Activated naive CD4-positive, alpha-beta T cell treated with anti-CD3 and anti-CD28 coated beads, Interleukin-2, amount 10 ng/mL, durations not matched to agents 5 hours and 36 hours (primary cell): ENCODE measurements around the gene PDZK1IP1. TPM values are rescaled to one million over a fixed set of nuclear protein-coding genes. Genes with fewer than 3 reads are reported as not detected.

ENCODE experiments used
- total RNA-seq, 2 experiments: library from RNA; stranded (reverse); gene quantifications; one replicate each; pipeline ENCODE4 v1.2.3, GENCODE V29; 2021

PDZK1IP1 gene, protein sequence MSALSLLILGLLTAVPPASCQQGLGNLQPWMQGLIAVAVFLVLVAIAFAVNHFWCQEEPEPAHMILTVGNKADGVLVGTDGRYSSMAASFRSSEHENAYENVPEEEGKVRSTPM
- total RNA-seq: not detected

DNA sequence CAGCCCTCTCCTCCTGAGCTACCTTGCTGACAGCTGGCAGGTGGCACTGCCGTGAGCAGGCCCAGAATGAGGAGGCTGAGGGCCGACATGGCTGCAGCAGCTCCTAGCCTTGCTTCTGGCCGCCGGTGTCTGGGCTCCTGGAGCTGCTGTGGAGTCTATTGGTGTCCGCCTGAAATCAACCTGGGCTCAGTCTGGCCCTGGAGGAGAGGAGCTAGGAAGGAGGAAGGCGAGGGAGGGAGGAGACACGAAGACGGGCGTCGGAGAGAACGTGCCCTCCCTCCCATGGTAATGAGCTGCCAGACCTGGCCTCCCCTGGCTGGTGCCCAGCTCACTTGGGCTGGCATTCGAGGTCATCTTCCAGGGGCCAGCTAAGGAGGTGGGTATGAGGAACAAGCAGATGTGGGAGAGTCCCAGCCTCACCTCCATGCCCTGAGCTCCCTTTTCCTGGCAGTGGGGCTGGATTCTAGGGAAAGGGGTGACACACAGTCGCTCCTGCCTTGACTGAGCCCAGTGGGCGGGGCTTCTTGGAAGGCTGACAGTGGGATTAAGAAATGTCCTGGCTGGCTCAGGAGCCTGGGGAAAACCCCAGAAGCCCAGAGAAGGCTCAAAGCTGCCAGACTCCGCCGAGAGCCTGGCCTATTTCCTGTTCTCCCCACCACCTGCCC lies at the start of gene PDZK1IP1:
Gene PDZK1IP1, minus strand, starts transcription at position 193 of the 665 bp plus-strand sequence. Its CDS starts 104 bp downstream, at position 89.

DNA sequence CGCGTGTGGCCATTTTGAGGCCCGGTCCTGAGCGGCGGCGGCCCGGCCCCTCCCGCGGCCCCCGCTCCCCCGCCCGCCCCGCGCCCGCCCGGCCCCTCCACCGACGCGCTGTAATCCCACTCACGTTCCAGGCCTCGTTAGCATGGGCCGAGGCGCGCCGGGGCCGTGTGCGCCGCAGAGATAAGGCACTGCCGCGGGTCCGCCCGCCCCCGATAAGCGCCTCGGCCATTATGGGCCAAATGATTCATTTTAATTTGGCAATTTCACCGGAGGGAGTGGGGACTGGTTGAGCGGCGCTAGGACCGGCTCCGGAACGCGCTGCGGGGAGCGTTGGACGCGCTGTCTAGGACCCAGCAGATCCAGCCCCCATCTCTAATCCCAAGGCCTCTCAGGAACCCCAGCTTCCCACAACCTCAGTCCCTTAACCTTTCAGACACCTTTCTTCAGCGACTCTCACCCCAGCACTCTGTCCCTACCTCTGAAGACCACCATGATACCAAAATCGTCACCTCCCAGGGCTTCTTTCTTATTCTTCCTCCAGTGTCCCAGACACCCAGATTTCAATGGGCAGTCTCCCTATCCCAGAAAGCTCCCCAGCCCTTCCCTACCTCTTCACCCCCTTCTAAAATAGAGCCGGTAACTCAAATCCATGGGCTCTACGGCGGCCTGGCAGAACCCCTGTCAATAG lies 42.5 kb upstream of the PDZK1IP1 start, which contains the start of gene TAL1:
Gene TAL1, minus strand, starts transcription at position 39 of the 688 bp plus-strand sequence. CDS start 6,337 bp downstream, outside the sequence.

DNA sequence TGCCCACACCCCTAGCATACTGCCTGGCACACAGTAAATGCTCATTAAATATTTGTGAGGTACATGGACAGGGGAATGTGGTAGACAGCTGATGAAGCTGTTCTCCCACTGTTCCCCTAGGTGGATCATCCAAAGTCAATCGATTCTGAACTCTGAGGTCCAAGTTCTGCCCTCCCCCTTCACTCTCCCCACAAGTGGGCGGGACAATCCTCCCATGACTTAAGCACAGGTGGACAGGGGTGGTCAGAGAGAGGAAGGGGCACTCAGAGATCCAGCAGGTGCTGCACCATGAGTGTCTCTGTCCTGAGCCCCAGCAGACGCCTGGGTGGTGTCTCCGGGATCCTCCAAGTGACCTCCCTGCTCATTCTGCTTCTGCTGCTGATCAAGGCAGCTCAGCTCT lies 52.6 kb downstream of the PDZK1IP1 start, which contains the start of gene CYP4A22:
Gene CYP4A22, plus strand, starts transcription at position 244 of the 400 bp plus-strand sequence. Its CDS starts 45 bp downstream, at position 289.

Other genes with a start within 250 kb of the PDZK1IP1 start
- gene CYP4A11, start 248.6 kb downstream of the PDZK1IP1 start, total RNA-seq: not detected
- not detected for gene CYP4X1, start 166.4 kb downstream of the PDZK1IP1 start, total RNA-seq
- not detected for gene CYP4Z1, start 122.8 kb downstream of the PDZK1IP1 start, total RNA-seq
- gene CYP4A22, start 52.6 kb downstream of the PDZK1IP1 start, total RNA-seq: not detected
- gene TAL1, start 42.2 kb upstream of the PDZK1IP1 start, total RNA-seq: not detected
- 10 to 100 TPM; 31.1 to 33.2 TPM for gene STIL, start 124.1 kb upstream of the PDZK1IP1 start, total RNA-seq
- gene CMPK1, start 143.8 kb upstream of the PDZK1IP1 start, total RNA-seq: 100 to 1,000 TPM in 1 of 2 experiments, 10 to 100 TPM in 1; 99.5 to 102 TPM
- not detected for gene FOXE3, start 226.2 kb upstream of the PDZK1IP1 start, total RNA-seq
- gene FOXD2, start 248.0 kb upstream of the PDZK1IP1 start, total RNA-seq: under 1 TPM; 0.20 to 0.36 TPM